Measurements from ENCODE around the gene SURF6. TPM values are rescaled to one million over a fixed set of nuclear protein-coding genes. Genes with fewer than 3 reads are reported as not detected.

The SURF6 gene
- total RNA-seq, 1 experiment from 2014 or later = 21.2 TPM

- no peak overlapping the region for H3K27ac ChIP-seq
- H3K9me3 ChIP-seq (ENCODE audit: insufficient read depth, low read depth) = no peaks in the 10 kb centered on the region
- CTCF ChIA-PET = interaction anchor here (1.0 kb wide), 1 partner anchor 164 kb away, joined by 7 read pairs; no protein-coding TSS in a partner anchor
- BruUV-seq (replicated peaks) = no TSS peak
- H3K79me2 ChIP-seq (ENCODE audit: low read depth) = peaks cover 57% of the 10 kb centered on the region
- H3K27me3 ChIP-seq (ENCODE audit: insufficient read depth, low read depth) = no peaks in the 10 kb centered on the region
- peaks cover 41% of the 10 kb centered on the region for H3K36me3 ChIP-seq (ENCODE audit: low read depth)
- H3F3A ChIP-seq (ENCODE audit: insufficient read depth, low read depth) = peaks cover 70% of the 10 kb centered on the region
- peaks cover 44% of the 10 kb centered on the region for H4K20me1 ChIP-seq (ENCODE audit: insufficient read depth)
- H3K4me2 ChIP-seq = no peak overlapping the region
- H2AFZ ChIP-seq = no peak overlapping the region
- no peak for DNase-seq
- no peak overlapping the region for H3K4me3 ChIP-seq
- TF ChIP-seq EZH2 (IDR thresholded peaks at IDR 0.05; ENCODE audit: low read depth) = no peak
- TF ChIP-seq, protein P1, sequence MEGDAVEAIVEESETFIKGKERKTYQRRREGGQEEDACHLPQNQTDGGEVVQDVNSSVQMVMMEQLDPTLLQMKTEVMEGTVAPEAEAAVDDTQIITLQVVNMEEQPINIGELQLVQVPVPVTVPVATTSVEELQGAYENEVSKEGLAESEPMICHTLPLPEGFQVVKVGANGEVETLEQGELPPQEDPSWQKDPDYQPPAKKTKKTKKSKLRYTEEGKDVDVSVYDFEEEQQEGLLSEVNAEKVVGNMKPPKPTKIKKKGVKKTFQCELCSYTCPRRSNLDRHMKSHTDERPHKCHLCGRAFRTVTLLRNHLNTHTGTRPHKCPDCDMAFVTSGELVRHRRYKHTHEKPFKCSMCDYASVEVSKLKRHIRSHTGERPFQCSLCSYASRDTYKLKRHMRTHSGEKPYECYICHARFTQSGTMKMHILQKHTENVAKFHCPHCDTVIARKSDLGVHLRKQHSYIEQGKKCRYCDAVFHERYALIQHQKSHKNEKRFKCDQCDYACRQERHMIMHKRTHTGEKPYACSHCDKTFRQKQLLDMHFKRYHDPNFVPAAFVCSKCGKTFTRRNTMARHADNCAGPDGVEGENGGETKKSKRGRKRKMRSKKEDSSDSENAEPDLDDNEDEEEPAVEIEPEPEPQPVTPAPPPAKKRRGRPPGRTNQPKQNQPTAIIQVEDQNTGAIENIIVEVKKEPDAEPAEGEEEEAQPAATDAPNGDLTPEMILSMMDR (conservative IDR thresholded peaks at IDR 0.05) = no peak
- POLR2A ChIA-PET (ENCODE audit: unreplicated experiment) = interaction anchor here (0.9 kb wide), 1 partner anchor 108 kb away, joined by 6 read pairs; the partner anchor contains the start of gene CACFD1
- peaks cover 23% of the 10 kb centered on the region for H3K4me1 ChIP-seq (replicated peaks; ENCODE audit: insufficient read depth)
- H3K9me2 ChIP-seq (ENCODE audit: insufficient read depth) = no peaks in the 10 kb centered on the region
- intact Hi-C loops (cut with micrococcal nuclease; ENCODE audit: unreplicated experiment) = no loop called here
Observed at GRCh38 chr9:133351526-133351907, 15.5 kb upstream of the SURF6 start.

- H3K79me2 ChIP-seq (ENCODE audit: low read depth) = peaks cover 61% of the 10 kb centered on the region
- peak overlapping the region; percentile 97 for H3K27ac ChIP-seq
- ChIA-PET CTCF (interaction anchor here (0.6 kb wide), 3 partner anchors 165 to 406 kb away, joined by 3 to 4 read pairs (median 3); no protein-coding TSS in a partner anchor), POLR2A (ENCODE audit: unreplicated experiment) (no interaction called here)
- no peaks in the 10 kb centered on the region for H3K9me3 ChIP-seq (ENCODE audit: insufficient read depth, low read depth)
- BruUV-seq (replicated peaks) = no TSS peak
- DNase-seq = no peak
- no peak for TF ChIP-seq EZH2 (IDR thresholded peaks at IDR 0.05; ENCODE audit: low read depth)
- TF ChIP-seq, protein P1 (conservative IDR thresholded peaks at IDR 0.05) = no peak
- peaks cover 70% of the 10 kb centered on the region for H3F3A ChIP-seq (ENCODE audit: insufficient read depth, low read depth)
- peaks cover 41% of the 10 kb centered on the region for H3K36me3 ChIP-seq (ENCODE audit: low read depth)
- H2AFZ ChIP-seq = no peak overlapping the region
- peaks cover 52% of the 10 kb centered on the region for H4K20me1 ChIP-seq (ENCODE audit: insufficient read depth)
- intact Hi-C loops (cut with micrococcal nuclease; ENCODE audit: unreplicated experiment) = no loop called here
- H3K9me2 ChIP-seq (ENCODE audit: insufficient read depth) = no peaks in the 10 kb centered on the region
- peaks cover 21% of the 10 kb centered on the region for H3K4me1 ChIP-seq (replicated peaks; ENCODE audit: insufficient read depth)
- H3K27me3 ChIP-seq (ENCODE audit: insufficient read depth, low read depth) = no peaks in the 10 kb centered on the region
- H3K4me3 ChIP-seq = peak overlapping the region; percentile 99; the same call in 1 of the 2 replicates
- H3K4me2 ChIP-seq = peak overlapping the region; percentile 95
Observed at GRCh38 chr9:133349965-133350616, 14.1 kb upstream of the SURF6 start.

DNA sequence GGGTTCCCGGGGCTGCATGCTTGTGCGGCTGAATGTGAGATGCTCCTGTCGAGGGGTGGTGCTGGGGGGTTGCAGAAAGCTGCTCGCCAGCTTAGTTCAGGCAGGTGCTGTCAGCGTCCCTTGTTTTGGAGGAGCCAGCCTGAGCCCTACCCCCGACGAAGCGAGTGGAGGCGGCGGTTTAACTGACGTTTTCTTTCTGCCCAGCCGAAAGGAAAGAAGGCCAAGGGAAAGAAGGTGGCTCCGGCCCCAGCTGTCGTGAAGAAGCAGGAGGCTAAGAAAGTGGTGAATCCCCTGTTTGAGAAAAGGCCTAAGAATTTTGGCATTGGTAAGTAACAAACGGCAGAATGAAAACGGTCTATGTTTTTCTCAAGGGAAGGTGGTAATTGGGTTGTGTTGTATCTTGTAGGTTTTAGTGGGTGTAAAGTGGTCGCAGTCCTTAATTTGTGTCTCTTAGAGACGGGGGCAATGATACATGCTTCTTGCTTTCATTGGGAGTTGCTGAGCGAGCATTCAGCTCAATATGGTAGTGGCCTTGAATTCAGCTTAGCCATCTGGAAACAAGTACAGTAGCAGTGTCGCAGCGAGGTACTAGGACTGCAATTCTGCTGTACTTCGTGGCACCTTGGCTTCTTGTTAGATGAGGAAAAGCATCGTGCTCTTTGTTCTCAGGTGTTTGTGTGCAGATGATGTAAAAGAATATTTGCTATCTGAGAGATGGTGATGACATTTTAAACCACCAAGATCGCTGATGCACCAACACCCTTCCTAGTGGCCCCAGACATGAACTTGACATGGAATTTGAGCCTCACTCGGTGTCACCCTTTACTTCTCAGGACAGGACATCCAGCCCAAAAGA, 13.0 kb upstream of the SURF6 start:
- H3K9me2 ChIP-seq (ENCODE audit: insufficient read depth) = no peaks in the 10 kb centered on the region
- H3F3A ChIP-seq (ENCODE audit: insufficient read depth, low read depth) = peaks cover 59% of the 10 kb centered on the region
- H3K4me3 ChIP-seq = peak overlapping the region; percentile 99
- POLR2A ChIA-PET (ENCODE audit: unreplicated experiment) = interaction anchor here (0.9 kb wide), 1 partner anchor 25 kb away, joined by 5 read pairs; no protein-coding TSS in a partner anchor
- DNase-seq = no peak
- peaks cover 52% of the 10 kb centered on the region for H4K20me1 ChIP-seq (ENCODE audit: insufficient read depth)
- H3K4me1 ChIP-seq (replicated peaks; ENCODE audit: insufficient read depth) = peaks cover 17% of the 10 kb centered on the region
- CTCF ChIA-PET = interaction anchor here (1.1 kb wide), 1 partner anchor 163 kb away, joined by 5 read pairs; no protein-coding TSS in a partner anchor
- H2AFZ ChIP-seq = no peak overlapping the region
- peak overlapping the region; percentile 95 for H3K4me2 ChIP-seq
- H3K79me2 ChIP-seq (ENCODE audit: low read depth) = peaks cover 58% of the 10 kb centered on the region
- H3K27me3 ChIP-seq (ENCODE audit: insufficient read depth, low read depth) = no peaks in the 10 kb centered on the region
- TF ChIP-seq, protein P1 (conservative IDR thresholded peaks at IDR 0.05) = no peak
- no peak for TF ChIP-seq EZH2 (IDR thresholded peaks at IDR 0.05; ENCODE audit: low read depth)
- no TSS peak for BruUV-seq (replicated peaks)
- peaks cover 41% of the 10 kb centered on the region for H3K36me3 ChIP-seq (ENCODE audit: low read depth)
- H3K9me3 ChIP-seq (ENCODE audit: insufficient read depth, low read depth) = no peaks in the 10 kb centered on the region
- intact Hi-C loops (cut with micrococcal nuclease; ENCODE audit: unreplicated experiment) = loop anchor here (1.0 kb wide), 2 partner anchors 13 to 27 kb away; partner anchors contain the start of genes STKLD1, SURF4 and SURF6
- H3K27ac ChIP-seq = peak overlapping the region; percentile 97
